Muscle of leg (tissue), 11 donors: ENCODE results near the gene KCND3. TPM values are rescaled to one million over a fixed set of nuclear protein-coding genes. Genes with fewer than 3 reads are reported as not detected.
A peak's percentile ranks its signal among the peaks of the same experiment; 100 is the strongest.

Experiments used
- DNase-seq: peaks from one replicate; pipeline ENCODE4 v3.0.0; 2013
- H3K27ac ChIP-seq: one replicate; pipeline ENCODE4 v1.5.1; 2013; ENCODE audit warnings: mild to moderate bottlenecking, low read length, control low read depth
- H3K27me3 ChIP-seq: one replicate; pipeline ENCODE4 v1.6.1; 2013; ENCODE audit warnings: low read length; ENCODE audit not compliant: control insufficient read depth, insufficient read depth
- H3K36me3 ChIP-seq: one replicate; pipeline ENCODE4 v1.6.1; 2013; ENCODE audit warnings: low read length; ENCODE audit not compliant: control insufficient read depth, insufficient read depth
- H3K4me1 ChIP-seq: one replicate; pipeline ENCODE4 v1.6.1; 2013; ENCODE audit warnings: low read length; ENCODE audit not compliant: control insufficient read depth, insufficient read depth
- H3K4me3 ChIP-seq: one replicate; pipeline ENCODE4 v1.5.1; 2013; ENCODE audit warnings: low read length, control low read depth
- H3K9me3 ChIP-seq: replicated peaks from 2 replicates; pipeline ENCODE4 v1.6.1; 2013; ENCODE audit warnings: low read depth, low read length; ENCODE audit not compliant: control insufficient read depth
- WGBS: methylation state at CpG from one replicate; pipeline ENCODE4 v1.1.5; 2013; ENCODE audit warnings: missing lambda C conversion rate; ENCODE audit not compliant: insufficient coverage; 5-methylcytosine and 5-hydroxymethylcytosine counted together
- polyA plus RNA-seq, 8 donors: library from polyadenylated mRNA; unstranded; fragments of 120-200 nt; gene quantifications; one replicate each; pipeline versions ENCODE4 v1.2.1 to v1.2.3, GENCODE V29; 2013; ENCODE audit warnings: inconsistent platforms in 1 of 8, low replicate concordance in 1 of 8; ENCODE audit not compliant: insufficient read length in 8 of 8, insufficient read depth in 1 of 8
- total RNA-seq: library from RNA; stranded (reverse); fragments of 120-200 nt; gene quantifications from one replicate; pipeline ENCODE4 v1.2.4, GENCODE V29; 2013

Gene KCND3
- total and polyA plus RNA-seq, 9 donors = 0.84 to 1.9 (median 1.5) TPM

DNA sequence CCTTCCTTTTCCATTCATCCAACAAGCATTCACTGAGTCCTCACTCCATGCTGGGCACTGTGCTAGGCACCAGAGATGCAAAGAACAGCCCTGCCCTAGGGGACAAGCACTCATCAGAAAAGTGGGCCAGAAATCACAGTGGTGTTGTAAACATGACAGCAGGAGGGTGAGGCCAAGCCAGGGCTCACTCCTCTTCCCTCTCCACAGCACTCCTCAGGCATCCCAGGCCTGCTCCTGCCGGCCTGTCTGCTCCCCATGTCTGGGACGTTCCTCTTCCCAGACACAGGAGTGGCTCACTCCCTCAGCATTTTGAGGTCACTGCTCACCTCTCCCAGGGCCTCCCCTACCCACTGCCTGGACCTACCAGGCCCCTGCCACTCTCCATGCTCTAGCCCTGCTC is 61.8 kb downstream of the KCND3 start:
- Histone ChIP-seq H3K36me3 (no peaks in the 10 kb centered on the region), H3K27me3 (peaks cover 8% of the 10 kb centered on the region), H3K4me3 (no peak overlapping the region), H3K4me1 (no peaks in the 10 kb centered on the region), H3K9me3 (no peaks in the 10 kb centered on the region), H3K27ac (no peak overlapping the region)
- 35% methylated on average over 2 of the region's 2 CpGs for WGBS
- DNase-seq = no peak

DNA sequence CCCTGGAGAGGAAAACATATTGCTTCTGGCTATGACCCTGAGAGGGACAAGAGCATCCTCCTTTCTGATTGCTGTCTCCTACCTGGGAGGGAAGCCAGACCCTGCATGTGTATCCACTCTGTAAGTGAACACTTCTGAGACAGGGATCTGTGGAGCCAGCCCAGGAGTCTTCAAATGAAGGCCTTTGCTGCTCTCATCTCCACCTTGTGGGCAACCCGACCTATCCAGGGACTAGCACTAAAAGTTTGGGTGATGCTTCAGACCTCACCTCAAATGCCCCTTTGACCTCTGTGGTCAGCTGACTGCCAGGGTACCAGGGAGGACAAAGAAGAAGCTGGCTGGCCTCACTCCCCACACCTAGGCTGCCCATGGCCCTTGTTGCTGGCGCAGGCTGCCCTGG is 64.7 kb downstream of the KCND3 start:
- no peaks in the 10 kb centered on the region for H3K36me3 ChIP-seq
- H3K9me3 ChIP-seq = no peaks in the 10 kb centered on the region
- H3K4me3 ChIP-seq = no peak overlapping the region
- peaks cover 12% of the 10 kb centered on the region for H3K4me1 ChIP-seq
- peaks cover 2% of the 10 kb centered on the region for H3K27me3 ChIP-seq
- DNase-seq = no peak
- no peak overlapping the region for H3K27ac ChIP-seq
- 40% methylated on average over 1 of the region's 2 CpGs for WGBS

DNA sequence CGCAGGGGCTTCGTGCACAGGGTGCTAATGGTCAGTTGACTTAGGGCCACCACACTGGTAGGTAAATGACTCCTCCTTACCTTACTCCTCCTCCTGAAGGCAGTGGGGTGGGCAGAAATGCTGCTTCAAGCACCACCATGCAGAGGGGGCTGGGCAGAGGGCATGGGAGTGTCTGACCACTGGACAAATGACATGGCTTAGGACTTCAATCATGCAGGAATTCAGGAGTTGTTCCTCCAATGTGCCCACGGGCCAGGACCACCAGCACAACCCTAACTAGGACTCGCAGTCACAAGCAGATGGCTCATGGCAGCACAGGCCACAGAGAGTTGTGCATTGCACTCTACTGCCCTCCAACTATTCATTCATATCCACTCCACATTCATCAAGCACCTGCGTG is 65.7 kb downstream of the KCND3 start:
- no peaks in the 10 kb centered on the region for H3K36me3 ChIP-seq
- no peak overlapping the region for H3K27ac ChIP-seq
- peaks cover 14% of the 10 kb centered on the region for H3K4me1 ChIP-seq
- H3K9me3 ChIP-seq = no peaks in the 10 kb centered on the region
- WGBS = 94% methylated on average over 2 of the region's 5 CpGs
- no peak for DNase-seq
- no peaks in the 10 kb centered on the region for H3K27me3 ChIP-seq
- no peak overlapping the region for H3K4me3 ChIP-seq

DNA sequence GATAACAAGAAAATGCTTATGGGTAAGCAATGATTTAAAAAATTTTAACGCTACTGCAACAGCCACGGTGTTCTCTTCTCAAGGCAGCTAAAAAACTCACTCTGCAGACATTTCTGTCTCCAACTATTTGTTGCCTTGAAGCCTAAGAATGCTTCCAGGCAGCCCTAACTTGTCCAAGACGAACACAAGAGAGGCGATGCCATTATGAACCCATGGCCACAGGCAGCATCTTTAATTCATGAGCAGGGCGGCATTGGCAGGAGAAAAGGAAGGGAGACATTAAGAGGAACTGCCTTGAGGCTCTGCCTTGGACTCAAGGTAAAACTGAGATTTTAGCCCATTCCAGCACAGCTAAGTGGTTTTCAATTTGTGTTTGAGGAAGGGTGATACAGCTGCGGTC is 67.5 kb downstream of the KCND3 start:
- Histone ChIP-seq H3K4me1 (peaks cover 14% of the 10 kb centered on the region), H3K27ac (no peak overlapping the region), H3K9me3 (no peaks in the 10 kb centered on the region), H3K36me3 (no peaks in the 10 kb centered on the region), H3K27me3 (no peaks in the 10 kb centered on the region), H3K4me3 (no peak overlapping the region)
- no peak for DNase-seq
- 68% methylated on average over 4 of the region's 6 CpGs for WGBS

DNA sequence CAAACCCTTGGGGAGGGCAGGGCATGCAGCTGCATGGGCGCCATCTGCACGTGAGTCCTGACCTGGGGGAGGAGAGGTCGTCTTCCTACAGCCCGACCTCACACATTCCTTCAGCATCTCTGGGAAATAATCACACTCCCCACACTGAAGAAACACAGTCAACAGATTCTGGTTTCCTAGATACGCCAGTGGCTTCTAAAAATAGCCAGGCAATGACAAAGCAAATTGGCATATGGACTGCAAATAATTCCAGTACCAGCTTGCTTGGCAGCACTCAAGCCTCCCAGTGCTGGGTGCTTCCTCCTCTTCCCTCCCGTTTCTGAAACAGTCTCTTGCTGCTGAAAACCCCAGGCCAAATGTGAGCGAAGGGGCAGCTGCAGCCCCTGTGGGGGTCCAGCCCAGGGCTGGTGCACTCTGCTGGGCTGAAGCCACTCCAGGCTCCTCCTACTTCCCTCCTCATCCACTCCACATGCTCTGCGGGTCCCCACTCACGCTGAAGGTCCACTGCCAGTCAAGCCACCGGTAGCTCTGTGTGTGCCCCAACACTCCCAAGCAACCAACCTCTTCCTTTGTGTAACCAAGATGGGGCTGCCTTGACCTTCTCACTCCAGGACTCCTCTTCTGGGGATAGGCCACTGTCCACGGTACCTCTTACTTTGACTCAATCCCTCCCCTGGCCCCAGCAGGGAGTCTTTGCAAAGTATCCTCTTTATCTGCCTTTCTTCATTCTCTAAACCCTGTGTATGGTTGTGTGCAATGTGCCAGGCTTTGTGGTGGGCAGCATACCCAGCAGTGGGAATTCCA is 69.0 kb downstream of the KCND3 start:
- peak; percentile 59 for DNase-seq
- no peaks in the 10 kb centered on the region for H3K9me3 ChIP-seq
- no peak overlapping the region for H3K4me3 ChIP-seq

GRCh38 chr1:111911776-111912515 is 77.5 kb downstream of the KCND3 start:
- H3K9me3 ChIP-seq = no peaks in the 10 kb centered on the region
- H3K4me1 ChIP-seq = peaks cover 3% of the 10 kb centered on the region
- WGBS = 40% methylated on average over 1 of the region's 5 CpGs
- H3K27me3 ChIP-seq = peaks cover 7% of the 10 kb centered on the region
- DNase-seq = no peak
- no peak overlapping the region for H3K27ac ChIP-seq
- H3K36me3 ChIP-seq = no peaks in the 10 kb centered on the region
- no peak overlapping the region for H3K4me3 ChIP-seq

More for the DNA sequence above, 69.0 kb downstream of the KCND3 start:
- Histone ChIP-seq H3K27me3 (no peaks in the 10 kb centered on the region), H3K4me1 (peaks cover 14% of the 10 kb centered on the region), H3K27ac (peak overlapping the region; percentile 55), H3K36me3 (no peaks in the 10 kb centered on the region)
- WGBS = 52% methylated on average over 6 of the region's 11 CpGs

DNA sequence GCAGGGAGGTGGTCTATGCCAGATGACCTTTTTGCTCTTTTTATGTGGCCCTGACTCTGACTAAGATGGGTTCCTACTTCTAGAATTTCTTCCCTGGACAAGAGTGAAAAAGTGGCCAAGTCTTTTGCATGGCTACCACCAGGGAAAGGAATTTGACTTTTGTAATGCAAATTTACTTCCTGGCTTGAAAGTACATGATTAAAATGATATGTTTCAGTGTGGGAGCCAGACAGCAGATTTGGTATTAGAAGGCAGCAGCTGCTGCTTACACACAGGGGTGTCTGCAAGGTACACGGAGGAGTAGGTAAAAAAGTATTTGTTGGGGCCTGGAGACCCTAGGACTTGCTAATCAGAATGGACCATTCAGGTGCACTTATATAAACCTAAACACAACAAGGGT is 78.4 kb downstream of the KCND3 start:
- H3K4me3 ChIP-seq = no peak overlapping the region
- WGBS = no CpG with 5 or more reads among the region's 1 CpG
- no peak overlapping the region for H3K27ac ChIP-seq
- DNase-seq = no peak
- H3K4me1 ChIP-seq = peaks cover 6% of the 10 kb centered on the region
- no peaks in the 10 kb centered on the region for H3K9me3 ChIP-seq
- no peaks in the 10 kb centered on the region for H3K36me3 ChIP-seq
- H3K27me3 ChIP-seq = peaks cover 7% of the 10 kb centered on the region

GRCh38 chr1:111909030-111909429 is 80.4 kb downstream of the KCND3 start:
- H3K4me1 ChIP-seq = peaks cover 17% of the 10 kb centered on the region
- H3K4me3 ChIP-seq = no peak overlapping the region
- no peak for DNase-seq
- no peaks in the 10 kb centered on the region for H3K36me3 ChIP-seq
- WGBS = 57% methylated on average over 4 of the region's 4 CpGs
- no peaks in the 10 kb centered on the region for H3K9me3 ChIP-seq
- peaks cover 12% of the 10 kb centered on the region for H3K27me3 ChIP-seq
- no peak overlapping the region for H3K27ac ChIP-seq

DNA sequence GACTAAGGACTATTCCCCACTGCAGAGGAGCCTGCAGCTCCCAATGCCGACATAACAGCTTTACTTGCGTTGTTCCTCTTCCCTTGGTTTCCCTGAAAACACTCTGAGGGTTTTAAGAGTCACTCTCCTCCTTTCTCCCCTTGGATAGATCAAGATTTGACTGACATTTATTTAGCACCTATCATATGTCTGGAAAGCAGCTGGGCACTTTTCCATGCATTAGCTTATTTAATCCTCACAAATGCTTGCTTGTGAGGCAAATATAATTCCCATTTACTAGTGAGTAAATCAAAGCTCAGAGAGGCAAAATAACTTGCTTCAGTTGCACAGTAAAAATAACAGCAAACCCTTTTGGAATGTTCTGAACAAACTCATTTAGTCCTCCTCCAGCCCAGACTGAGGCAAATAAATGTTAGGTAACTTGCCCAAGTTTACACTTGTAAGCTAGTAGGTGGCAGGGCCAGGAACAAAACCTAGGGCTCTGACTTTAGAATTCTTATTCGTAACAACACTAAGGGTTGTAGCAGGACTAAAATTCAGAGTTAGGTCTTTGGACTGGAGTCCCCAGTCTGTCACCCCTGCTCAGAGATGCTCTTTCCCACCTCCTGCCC is 81.4 kb downstream of the KCND3 start:
- Histone ChIP-seq H3K4me3 (no peak overlapping the region), H3K36me3 (no peaks in the 10 kb centered on the region), H3K9me3 (no peaks in the 10 kb centered on the region), H3K27ac (no peak overlapping the region), H3K4me1 (peaks cover 25% of the 10 kb centered on the region), H3K27me3 (peaks cover 12% of the 10 kb centered on the region)
- no peak for DNase-seq
- WGBS = 80% methylated on average over 1 of the region's 3 CpGs

- Histone ChIP-seq H3K27ac (no peak overlapping the region), H3K36me3 (no peaks in the 10 kb centered on the region), H3K27me3 (peaks cover 12% of the 10 kb centered on the region), H3K4me1 (peaks cover 27% of the 10 kb centered on the region), H3K9me3 (no peaks in the 10 kb centered on the region), H3K4me3 (no peak overlapping the region)
- 94% methylated on average over 2 of the region's 3 CpGs for WGBS
- DNase-seq = no peak
Observed at GRCh38 chr1:111907321-111907720, 82.1 kb downstream of the KCND3 start.
